NCI-H510A treated with DMSO at 0.1 percent for 48 hours (cell line): ENCODE measurements around the gene PRPF39.
A peak's percentile ranks its signal among the peaks of the same experiment; 100 is the strongest.
"Not testable (repeated sequence)": the region's sequence is repeated elsewhere in the genome, so short reads cannot be mapped to it uniquely, and the experiment has no call there.

Source experiments
- DNase-seq: peaks from one replicate; lab custom pipeline; 2025; lab: John Stamatoyannopoulos, UW

The PRPF39 gene, protein sequence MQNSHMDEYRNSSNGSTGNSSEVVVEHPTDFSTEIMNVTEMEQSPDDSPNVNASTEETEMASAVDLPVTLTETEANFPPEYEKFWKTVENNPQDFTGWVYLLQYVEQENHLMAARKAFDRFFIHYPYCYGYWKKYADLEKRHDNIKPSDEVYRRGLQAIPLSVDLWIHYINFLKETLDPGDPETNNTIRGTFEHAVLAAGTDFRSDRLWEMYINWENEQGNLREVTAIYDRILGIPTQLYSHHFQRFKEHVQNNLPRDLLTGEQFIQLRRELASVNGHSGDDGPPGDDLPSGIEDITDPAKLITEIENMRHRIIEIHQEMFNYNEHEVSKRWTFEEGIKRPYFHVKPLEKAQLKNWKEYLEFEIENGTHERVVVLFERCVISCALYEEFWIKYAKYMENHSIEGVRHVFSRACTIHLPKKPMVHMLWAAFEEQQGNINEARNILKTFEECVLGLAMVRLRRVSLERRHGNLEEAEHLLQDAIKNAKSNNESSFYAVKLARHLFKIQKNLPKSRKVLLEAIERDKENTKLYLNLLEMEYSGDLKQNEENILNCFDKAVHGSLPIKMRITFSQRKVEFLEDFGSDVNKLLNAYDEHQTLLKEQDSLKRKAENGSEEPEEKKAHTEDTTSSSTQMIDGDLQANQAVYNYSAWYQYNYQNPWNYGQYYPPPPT

DNA sequence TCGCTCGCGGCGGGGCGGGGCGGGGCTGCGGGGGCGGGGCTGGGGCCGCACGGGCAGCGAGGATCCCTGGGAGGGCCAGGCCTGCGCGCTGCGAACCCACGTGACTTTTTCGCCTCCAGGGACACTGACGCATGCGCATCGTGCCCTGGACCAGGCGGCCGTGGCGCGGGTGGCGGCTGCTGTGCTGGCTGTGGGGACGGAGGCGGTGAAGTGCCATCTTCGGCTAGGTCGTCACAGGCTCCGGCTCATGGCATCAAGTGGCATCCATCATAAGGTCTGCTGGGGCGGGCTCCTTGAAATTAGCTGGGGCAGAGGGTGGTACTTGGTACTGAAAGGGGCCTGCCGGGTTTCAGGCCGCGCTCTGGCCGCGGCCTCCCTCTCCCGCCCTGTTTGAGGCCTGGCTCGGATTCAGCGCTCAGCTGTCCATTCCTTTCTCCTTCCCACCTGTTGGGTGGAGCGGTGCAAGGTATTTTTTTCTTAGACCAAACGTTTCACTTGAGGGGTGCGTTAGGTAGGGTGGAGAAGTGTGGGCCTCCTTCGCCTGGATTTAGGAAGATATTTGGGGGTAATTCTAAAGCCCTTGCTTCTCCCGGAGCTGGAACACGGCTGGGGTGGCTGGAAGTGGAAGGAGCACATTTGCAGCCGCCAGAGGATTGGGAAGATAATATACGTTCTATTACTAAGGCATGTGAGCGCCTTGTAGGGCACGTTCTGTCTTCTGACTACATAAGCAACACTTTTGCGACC, at the start of gene PRPF39:
PRPF39 (plus strand) TSS at position 141 of the 747 bp plus-strand sequence. CDS start 11,124 bp downstream, outside the sequence.
- DNase-seq, result peak; percentile 89

DNA sequence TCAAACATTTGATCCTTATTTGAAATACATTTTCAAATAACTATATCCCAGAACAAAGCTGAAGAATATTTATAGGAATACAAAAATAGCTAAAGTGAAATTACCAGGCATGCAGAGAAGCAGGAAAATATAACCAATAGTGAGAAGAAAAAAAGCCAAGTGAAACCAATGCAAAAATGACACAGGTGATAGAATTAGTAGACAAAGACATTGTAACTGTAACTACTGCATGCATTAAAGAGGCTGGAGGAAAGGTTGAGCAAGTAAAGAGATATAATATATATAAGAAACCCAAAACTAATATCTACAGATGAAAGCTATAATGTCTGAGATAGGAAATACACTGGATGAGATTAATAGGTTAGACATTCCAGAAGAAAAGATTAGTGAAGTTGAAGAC, 49.2 kb upstream of the PRPF39 start:
- no peak for DNase-seq

GRCh38 chr14:45038256-45038655, 45.7 kb upstream of the PRPF39 start:
- DNase-seq, result no peak

GRCh38 chr14:45038865-45039264, 45.1 kb upstream of the PRPF39 start:
- no peak for DNase-seq

DNA sequence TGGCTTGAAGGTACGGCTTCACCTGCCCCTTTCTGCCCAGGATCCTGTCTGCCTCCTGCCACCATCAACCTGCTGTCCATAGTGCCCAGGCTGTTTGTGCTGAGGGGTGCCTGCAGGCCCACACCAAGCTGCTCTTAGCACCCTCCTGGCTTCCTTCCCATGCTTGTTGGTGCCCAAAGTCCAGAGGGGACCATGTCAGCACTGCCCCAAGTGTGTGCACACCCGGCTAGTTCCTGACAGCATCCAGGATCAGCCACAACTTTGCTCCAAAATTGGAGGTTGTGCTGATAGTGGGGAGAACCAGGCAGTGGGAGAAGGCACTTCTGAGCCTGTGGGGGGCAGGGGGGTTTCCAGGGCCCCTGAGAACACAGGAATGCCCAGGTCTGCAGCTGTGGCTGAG, 44.5 kb upstream of the PRPF39 start:
- DNase-seq, result no peak

GRCh38 chr14:45041641-45042040, 42.3 kb upstream of the PRPF39 start:
- no peak for DNase-seq

- DNase-seq, result no peak
Observed at GRCh38 chr14:45044638-45045037, 39.3 kb upstream of the PRPF39 start.

DNA sequence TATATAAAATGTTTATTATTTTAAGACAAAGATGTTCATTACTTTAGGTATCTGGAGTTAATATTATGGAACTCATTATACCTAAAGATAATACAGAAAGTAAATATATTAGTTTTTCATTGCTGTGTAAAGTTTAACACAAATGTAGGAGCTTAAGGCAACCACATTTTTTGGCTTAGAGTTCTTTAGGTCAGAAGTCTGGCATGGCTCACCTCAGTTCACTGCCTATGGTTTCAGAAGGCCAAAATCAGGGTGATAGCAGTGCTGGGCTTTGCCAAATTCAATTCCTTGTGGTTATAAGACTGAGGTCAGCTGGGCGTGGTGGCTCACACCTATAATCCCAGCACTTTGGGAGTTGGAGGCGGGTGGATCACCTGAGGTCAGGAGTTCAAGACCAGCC, 35.5 kb upstream of the PRPF39 start:
- no peak for DNase-seq

DNA sequence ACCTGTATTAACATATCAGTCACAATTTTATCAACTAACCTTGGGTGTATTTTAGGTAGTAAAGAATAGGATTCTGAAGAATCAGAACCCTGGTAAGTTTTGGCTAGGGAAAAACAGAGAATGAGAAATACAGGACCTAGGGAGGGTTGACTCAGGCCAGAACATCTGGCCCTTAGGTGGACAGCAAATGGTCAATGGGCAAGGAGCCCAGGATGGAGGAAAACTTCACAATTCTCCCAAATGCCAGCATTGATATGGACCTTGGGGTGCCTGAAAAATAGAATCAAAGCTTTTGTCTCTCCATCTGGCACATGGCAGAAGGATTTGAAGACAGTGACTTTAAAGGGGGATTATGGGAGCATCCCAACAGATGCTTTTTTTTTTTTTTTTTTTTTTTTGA, 32.7 kb upstream of the PRPF39 start:
- no peak for DNase-seq

DNA sequence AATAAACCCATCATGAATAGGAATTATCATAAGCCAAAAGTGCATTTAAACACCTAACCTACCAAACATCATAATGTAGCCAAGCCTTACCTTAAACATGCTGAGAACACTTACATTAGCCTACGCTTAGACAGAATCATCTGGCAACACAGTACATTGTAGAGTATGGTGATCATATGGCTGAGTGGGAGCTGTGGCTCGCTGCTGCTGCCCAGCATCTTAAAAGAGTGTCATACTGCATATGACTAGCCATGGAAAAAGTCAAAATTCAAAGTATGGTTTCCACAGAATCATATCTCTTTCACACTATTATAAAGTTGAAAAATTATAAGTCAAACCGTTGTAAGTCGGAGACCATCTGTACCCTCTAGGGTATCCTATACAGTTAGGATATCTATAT, 32.0 kb upstream of the PRPF39 start:
- no peak for DNase-seq

GRCh38 chr14:45057349-45057748, 26.6 kb upstream of the PRPF39 start:
- no peak for DNase-seq

DNA sequence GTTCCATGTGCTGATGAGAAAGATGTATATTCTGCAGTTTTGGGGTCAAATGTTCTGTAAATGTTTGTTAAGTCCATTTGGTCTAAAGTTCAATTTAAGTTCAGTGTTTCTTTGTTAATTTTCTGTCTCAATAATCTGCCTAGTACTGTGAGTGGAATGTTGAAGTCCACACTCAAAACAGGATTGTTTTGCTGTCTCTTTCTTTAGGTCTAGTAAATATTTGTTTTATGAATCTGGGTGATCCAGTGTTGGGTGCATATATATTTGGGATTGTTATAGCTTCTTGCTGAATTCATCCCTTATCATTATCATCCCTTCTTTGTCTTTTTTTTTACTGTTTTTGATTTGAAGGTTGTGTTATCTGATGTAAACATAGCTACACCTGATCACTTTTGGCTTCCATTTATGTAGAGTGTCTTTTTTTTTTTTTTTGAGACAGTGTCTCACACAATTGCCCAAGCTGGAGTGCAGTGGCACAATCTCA, 26.0 kb upstream of the PRPF39 start:
- DNase-seq, result no peak

GRCh38 chr14:45060551-45060950, 23.4 kb upstream of the PRPF39 start:
- no peak for DNase-seq

DNA sequence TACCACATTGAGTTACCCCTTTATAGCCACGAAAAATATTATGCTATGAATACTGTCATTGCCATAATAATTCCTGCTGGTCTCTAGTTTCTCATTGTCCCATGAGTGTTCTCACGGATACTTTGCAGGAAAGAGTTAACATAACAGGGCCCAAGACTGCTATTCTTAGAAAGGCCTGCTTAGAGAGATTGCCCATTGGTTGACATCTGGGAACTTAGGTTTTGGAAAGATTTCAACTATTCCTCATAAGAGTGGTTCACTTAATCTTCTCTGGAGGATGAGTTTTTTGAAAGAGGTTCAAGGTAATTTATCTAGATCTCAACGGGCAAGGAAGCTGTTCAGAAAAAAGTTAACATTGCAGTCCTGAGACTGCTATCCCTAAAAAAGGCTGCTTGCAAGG, 18.4 kb upstream of the PRPF39 start:
- no peak for DNase-seq

DNA sequence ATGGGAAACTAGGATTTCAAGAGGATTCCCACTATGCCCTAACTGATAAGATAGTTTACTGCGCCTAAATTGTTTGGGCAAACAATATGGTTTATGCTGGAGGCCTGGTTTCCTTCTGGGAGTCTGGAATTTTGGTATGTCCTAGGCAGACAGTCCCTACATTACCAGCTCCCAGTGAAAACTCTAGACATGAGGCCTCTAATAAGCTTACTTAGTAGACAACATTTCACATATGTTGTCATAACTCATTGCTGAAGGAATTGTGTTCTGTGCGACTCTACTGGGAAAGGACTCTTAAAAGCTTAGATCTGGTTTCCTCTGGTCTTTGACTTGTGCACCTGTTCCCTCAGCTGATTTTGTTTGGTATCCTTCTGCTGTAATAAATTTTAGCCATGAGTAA, 18.0 kb upstream of the PRPF39 start:
- no peak for DNase-seq

DNA sequence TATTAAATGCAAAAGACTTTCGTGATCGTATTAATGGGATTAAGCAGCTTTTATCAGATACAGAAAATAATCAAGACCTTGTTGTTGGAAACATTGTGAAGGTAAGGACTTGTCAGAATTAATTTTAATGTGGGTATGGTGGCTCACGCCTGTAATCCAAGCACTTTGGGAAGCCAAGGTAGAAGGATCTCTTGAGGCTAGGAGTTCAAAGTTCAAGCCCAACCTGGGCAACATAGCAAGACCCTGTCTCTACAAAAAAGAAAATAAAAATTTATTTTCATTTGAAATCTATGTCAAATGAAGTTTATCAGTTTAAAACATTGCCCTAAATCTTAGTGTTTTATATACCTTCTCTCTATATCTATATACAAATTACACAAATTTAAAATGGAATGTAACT, 17.2 kb upstream of the PRPF39 start:
- DNase-seq, result no peak

DNA sequence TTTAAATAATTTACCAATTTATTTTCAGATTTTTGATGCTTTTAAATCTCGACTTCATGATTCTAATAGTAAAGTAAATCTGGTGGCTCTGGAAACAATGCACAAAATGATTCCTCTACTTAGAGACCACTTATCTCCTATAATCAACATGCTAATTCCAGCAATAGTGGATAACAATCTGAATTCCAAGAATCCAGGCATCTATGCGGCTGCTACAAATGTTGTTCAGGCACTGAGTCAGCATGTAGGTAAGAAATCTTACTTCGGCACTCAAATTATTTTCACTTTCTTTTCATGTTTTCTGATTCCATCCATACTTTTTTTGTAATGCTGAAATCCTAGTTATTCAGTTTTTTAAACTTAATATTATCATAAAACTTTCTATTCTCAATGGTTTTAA, 15.5 kb upstream of the PRPF39 start:
- DNase-seq, result no peak

DNA sequence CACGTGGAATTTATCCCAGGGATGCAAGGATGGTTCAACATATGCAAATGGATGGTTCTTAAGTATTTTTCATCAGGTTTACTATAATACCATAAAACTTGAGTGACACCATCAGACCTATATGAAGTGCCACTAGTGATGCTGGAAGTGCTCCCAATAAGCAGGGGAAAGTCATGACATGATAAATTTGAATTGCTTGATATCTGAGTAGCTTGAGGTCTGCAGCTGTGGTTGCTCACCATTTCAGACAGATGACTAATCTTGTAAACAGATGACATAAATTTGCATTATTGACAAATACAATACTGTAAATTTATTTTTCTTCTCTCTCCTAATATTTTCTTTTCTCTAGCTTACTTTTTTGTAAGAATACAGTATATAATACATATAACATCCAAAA, 13.7 kb upstream of the PRPF39 start:
- no peak for DNase-seq

- DNase-seq, result no peak
Observed at GRCh38 chr14:45072126-45072525, 11.8 kb upstream of the PRPF39 start.

GRCh38 chr14:45073231-45073879, 10.6 kb upstream of the PRPF39 start:
- no peak for DNase-seq

- no peak for DNase-seq
Observed at GRCh38 chr14:45078323-45078722, 5.6 kb upstream of the PRPF39 start.

DNA sequence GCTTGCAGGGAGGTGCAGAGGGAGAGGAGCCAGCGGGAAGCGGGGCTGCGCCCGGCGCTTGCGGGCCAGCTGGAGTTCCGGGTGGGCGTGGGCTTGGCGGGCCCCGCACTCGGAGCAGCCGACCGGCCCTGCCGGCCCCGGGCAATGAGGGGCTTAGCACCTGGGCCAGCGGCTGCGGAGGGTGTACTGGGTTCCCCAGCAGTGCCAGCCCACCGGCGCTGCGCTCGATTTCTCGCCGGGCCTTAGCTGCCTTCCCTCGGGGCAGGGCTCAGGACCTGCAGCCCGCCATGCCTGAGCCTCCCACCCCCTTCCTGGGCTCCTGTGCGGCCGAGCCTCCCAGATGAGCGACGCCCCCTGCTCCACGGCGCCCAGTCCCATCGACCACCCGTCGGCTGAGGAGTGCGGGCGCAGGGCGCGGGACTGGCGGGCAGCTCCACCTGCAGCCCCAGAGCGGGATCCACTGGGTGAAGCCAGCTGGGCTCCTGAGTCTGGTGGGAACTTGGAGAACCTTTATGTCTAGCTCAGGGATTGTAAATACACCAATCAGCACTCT, 3.4 kb upstream of the PRPF39 start:
- DNase-seq, result not testable (repeated sequence)
